ENCODE results near the gene RHBDL1. TPM values are rescaled to one million over a fixed set of nuclear protein-coding genes. Genes with fewer than 3 reads are reported as not detected.

Gene RHBDL1
- total and polyA plus RNA-seq, 10 of the 15 experiments (the other 5 are each of a cell fraction or from before 2014, with no cell fraction given) = 0.04 to 1.3 (median 0.65) TPM; not detected in 5

DNA sequence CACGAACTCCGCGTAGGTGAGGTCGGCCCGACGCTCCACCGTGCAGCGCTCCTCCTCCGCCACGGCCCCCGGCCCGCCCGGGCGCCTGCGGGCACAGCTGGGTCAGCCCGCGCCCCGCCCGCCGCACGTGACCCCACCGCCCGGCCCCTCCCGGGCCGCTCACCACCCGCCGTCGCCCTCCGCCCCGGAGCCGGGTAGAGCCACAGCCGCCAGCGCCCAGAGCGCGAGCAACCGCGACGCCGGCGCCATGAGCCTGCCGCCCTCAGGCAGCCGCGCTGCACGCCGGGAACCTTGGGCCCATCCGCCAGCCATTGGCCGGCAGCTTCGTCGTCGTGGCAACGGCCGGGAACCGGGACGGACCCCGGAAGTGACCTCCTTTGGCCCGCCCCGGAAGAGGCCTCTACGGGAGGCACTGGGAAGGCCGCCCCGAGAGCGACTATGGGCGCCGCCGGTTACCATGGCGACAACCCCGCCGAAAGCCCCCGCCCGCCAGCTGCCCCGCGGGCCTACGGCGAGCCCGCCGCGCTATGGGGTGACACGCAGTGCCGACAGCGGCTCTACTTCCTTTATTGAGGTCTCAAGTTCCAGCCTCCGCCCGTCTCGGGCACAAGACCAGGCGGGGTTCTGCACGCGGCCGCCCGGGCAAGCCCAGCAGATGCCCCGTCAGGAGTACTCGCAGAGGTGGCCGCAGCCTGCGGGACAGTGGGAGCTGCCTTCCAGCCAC is 8.8 kb downstream of the RHBDL1 start, which contains the start of gene JMJD8 (continued):
- TF ChIP-seq, protein P1, sequence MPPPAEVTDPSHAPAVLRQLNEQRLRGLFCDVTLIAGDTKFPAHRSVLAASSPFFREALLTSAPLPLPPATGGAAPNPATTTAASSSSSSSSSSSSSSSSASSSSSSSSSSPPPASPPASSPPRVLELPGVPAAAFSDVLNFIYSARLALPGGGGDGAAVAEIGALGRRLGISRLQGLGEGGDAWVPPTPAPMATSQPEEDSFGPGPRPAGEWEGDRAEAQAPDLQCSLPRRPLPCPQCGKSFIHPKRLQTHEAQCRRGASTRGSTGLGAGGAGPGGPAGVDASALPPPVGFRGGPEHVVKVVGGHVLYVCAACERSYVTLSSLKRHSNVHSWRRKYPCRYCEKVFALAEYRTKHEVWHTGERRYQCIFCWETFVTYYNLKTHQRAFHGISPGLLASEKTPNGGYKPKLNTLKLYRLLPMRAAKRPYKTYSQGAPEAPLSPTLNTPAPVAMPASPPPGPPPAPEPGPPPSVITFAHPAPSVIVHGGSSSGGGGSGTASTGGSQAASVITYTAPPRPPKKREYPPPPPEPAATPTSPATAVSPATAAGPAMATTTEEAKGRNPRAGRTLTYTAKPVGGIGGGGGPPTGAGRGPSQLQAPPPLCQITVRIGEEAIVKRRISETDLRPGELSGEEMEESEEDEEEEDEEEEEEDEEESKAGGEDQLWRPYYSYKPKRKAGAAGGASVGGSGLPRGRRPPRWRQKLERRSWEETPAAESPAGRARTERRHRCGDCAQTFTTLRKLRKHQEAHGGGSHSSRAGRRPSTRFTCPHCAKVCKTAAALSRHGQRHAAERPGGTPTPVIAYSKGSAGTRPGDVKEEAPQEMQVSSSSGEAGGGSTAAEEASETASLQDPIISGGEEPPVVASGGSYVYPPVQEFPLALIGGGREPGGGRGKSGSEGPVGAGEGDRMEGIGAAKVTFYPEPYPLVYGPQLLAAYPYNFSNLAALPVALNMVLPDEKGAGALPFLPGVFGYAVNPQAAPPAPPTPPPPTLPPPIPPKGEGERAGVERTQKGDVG (CRISPR knock-in tag; IDR thresholded peaks at IDR 0.05) = no peak
- no peak; the same call in 1 of the 2 replicates for TF ChIP-seq BACH1 (IDR thresholded peaks at IDR 0.05; ENCODE audit: borderline replicate concordance)
- TF ChIP-seq HCFC1 (IDR thresholded peaks at IDR 0.05; ENCODE audit: low read length) = peak; percentile 72
- TF ChIP-seq ZZZ3 (IDR thresholded peaks at IDR 0.05; ENCODE audit: control insufficient read depth, insufficient read length, low read depth) = no peak
- TF ChIP-seq MXI1 (IDR thresholded peaks at IDR 0.05; ENCODE audit: low read depth, low read length) = peak; percentile 96
- TF ChIP-seq MYB (IDR thresholded peaks at IDR 0.05; ENCODE audit: borderline replicate concordance, low read depth, low read length) = no peak
- peak; percentile 71; the same call in 1 of the 2 replicates for TF ChIP-seq PAX5 (IDR thresholded peaks at IDR 0.05; ENCODE audit: borderline replicate concordance, low read depth, low read length)
- no peak for TF ChIP-seq WRNIP1 (IDR thresholded peaks at IDR 0.05; ENCODE audit: borderline replicate concordance, low read depth, low read length)
- peak; percentile 26; the same call in 1 of the 2 replicates for TF ChIP-seq TCF3 (IDR thresholded peaks at IDR 0.05; ENCODE audit: borderline replicate concordance, insufficient read depth, low read depth, low read length)
- no peak for TF ChIP-seq SREBF2 (IDR thresholded peaks at IDR 0.05; ENCODE audit: low read length)
- peak; percentile 96 for TF ChIP-seq POLR2AphosphoS2 (IDR thresholded peaks at IDR 0.05; ENCODE audit: low read depth, low read length)
- no peak for TF ChIP-seq REST (IDR thresholded peaks at IDR 0.05; ENCODE audit: low read depth, low read length)
- no peak for TF ChIP-seq SUPT20H (IDR thresholded peaks at IDR 0.05; ENCODE audit: borderline replicate concordance, control insufficient read depth, low read depth, low read length)
- TF ChIP-seq, protein P2, sequence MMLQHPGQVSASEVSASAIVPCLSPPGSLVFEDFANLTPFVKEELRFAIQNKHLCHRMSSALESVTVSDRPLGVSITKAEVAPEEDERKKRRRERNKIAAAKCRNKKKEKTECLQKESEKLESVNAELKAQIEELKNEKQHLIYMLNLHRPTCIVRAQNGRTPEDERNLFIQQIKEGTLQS (IDR thresholded peaks at IDR 0.05; ENCODE audit: borderline replicate concordance, extremely low read depth, low read depth, low read length) = no peak
- peak; percentile 75; the same call in 1 of the 2 replicates for TF ChIP-seq ELK1 (IDR thresholded peaks at IDR 0.05; ENCODE audit: low read depth, low read length)
- no peak for TF ChIP-seq SREBF1 (IDR thresholded peaks at IDR 0.05; ENCODE audit: low read length)
- peak; percentile 80; the same call in 2 of the 3 replicates for TF ChIP-seq POU2F2 (IDR thresholded peaks at IDR 0.05; ENCODE audit: borderline replicate concordance, low read depth, low read length)
- TF ChIP-seq RAD21 (IDR thresholded peaks at IDR 0.05; ENCODE audit: insufficient read depth, low read depth, low read length) = no peak
- TF ChIP-seq, protein P3, sequence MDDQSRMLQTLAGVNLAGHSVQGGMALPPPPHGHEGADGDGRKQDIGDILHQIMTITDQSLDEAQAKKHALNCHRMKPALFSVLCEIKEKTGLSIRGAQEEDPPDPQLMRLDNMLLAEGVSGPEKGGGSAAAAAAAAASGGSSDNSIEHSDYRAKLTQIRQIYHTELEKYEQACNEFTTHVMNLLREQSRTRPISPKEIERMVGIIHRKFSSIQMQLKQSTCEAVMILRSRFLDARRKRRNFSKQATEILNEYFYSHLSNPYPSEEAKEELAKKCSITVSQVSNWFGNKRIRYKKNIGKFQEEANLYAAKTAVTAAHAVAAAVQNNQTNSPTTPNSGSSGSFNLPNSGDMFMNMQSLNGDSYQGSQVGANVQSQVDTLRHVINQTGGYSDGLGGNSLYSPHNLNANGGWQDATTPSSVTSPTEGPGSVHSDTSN (IDR thresholded peaks at IDR 0.05; ENCODE audit: insufficient replicate concordance, low read depth, low read length) = no peak
